Measurements from ENCODE around the gene L3MBTL2. TPM values are rescaled to one million over a fixed set of nuclear protein-coding genes. Genes with fewer than 3 reads are reported as not detected.

L3MBTL2 gene
- total RNA-seq, 2 donors from 2014 or later: 25.4 to 37.7 TPM

DNA sequence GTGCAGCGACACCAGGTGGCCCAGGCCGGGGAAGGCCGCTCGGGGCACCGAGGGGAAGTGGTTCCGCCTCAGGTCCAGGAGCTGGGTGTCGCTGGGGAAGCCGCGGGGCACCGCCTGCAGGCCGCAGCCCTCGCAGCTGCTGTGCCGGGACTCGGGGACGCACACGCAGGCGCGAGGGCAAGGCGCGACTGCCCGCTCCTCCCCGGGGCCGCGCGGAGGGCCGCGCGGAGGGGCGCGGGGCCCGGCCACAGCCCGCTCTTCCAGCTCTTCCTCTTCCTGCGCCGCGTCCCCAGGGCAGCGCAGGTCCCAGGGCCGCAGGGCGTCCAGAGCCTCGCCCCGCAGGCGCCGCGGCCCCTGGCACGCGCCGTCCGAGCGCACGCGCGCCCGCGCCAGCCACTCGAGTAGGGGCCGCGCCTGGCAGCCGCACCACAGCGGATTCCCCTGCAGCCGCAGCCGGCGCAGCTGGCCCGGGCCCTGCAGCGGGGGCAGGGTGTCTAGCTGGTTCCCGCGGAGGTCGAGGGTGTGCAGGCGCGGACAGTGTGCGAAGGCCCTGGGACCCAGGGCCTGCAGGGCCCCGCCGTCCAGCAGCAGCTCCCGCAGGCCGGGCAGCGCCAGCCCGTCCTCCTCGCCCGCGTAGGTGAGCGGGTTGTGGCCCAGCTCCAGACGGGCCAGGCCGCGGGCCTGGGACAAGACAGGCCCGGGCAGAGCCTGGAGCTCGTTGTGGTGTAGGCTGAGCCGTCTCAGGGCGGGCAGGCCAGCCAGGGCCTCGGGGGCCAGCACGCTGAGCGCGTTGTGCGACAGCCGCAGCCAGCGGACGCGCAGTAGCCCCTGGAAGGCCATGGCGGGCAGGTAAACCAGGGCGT, 32.8 kb downstream of the L3MBTL2 start:
- peaks cover 7% of the 10 kb centered on the region for H3K4me1 ChIP-seq (replicated peaks)
- H3K4me3 ChIP-seq: peak overlapping the region; percentile 33 to 38
- H3K9me3 ChIP-seq: no peaks in the 10 kb centered on the region
- peak overlapping the region; percentile 68 to 75 for H3K27ac ChIP-seq
- 13% methylated on average over 54 of the region's 97 CpGs for WGBS
- TF ChIP-seq POLR2AphosphoS5 (IDR thresholded peaks at IDR 0.05) (peak; percentile 48), POLR2A (IDR thresholded peaks at IDR 0.05) (no peak), CTCF (IDR thresholded peaks at IDR 0.05) (peak; percentile 24 to 86 (median 56))
- H3K27me3 ChIP-seq (replicated peaks; ENCODE audit: insufficient read depth): no peaks in the 10 kb centered on the region
- peak; percentile 75 for DNase-seq (ENCODE audit: low spot score)
- H3K36me3 ChIP-seq: no peaks in the 10 kb centered on the region
- intact Hi-C loops (cut with DNase I): loop anchor here (5.0 kb wide), 1 partner anchor 316 kb away; no protein-coding TSS in a partner anchor

- Histone ChIP-seq H3K36me3 (no peaks in the 10 kb centered on the region), H3K27ac (peak overlapping the region; percentile 68 to 75), H3K4me3 (no peak overlapping the region), H3K9me3 (no peaks in the 10 kb centered on the region), H3K27me3 (replicated peaks; ENCODE audit: insufficient read depth) (no peaks in the 10 kb centered on the region), H3K4me1 (replicated peaks) (peaks cover 7% of the 10 kb centered on the region)
- intact Hi-C loops (cut with DNase I): loop anchor here (5.0 kb wide), 1 partner anchor 317 kb away; no protein-coding TSS in a partner anchor
- DNase-seq (ENCODE audit: low spot score): no peak
- no peak for TF ChIP-seq POLR2AphosphoS5 (IDR thresholded peaks at IDR 0.05)
- TF ChIP-seq POLR2A (IDR thresholded peaks at IDR 0.05): peak; percentile 13
- 78% methylated on average over 32 of the region's 32 CpGs for WGBS
These were observed 33.7 kb downstream of the L3MBTL2 start for GRCh38 chr22:41238570-41239442.

- Histone ChIP-seq H3K4me1 (replicated peaks) (peaks cover 7% of the 10 kb centered on the region), H3K27me3 (replicated peaks; ENCODE audit: insufficient read depth) (no peaks in the 10 kb centered on the region), H3K36me3 (no peaks in the 10 kb centered on the region), H3K4me3 (no peak overlapping the region), H3K9me3 (no peaks in the 10 kb centered on the region), H3K27ac (no peak overlapping the region)
- DNase-seq (ENCODE audit: low spot score): no peak
- 75% methylated on average over 16 of the region's 16 CpGs for WGBS
- TF ChIP-seq POLR2AphosphoS5 (IDR thresholded peaks at IDR 0.05) (no peak), POLR2A (IDR thresholded peaks at IDR 0.05) (no peak), CTCF (IDR thresholded peaks at IDR 0.05) (no peak)
- intact Hi-C loops (cut with DNase I): loop anchor here (5.0 kb wide), 1 partner anchor 317 kb away; no protein-coding TSS in a partner anchor
These were observed 34.5 kb downstream of the L3MBTL2 start for GRCh38 chr22:41239443-41240128.

DNA sequence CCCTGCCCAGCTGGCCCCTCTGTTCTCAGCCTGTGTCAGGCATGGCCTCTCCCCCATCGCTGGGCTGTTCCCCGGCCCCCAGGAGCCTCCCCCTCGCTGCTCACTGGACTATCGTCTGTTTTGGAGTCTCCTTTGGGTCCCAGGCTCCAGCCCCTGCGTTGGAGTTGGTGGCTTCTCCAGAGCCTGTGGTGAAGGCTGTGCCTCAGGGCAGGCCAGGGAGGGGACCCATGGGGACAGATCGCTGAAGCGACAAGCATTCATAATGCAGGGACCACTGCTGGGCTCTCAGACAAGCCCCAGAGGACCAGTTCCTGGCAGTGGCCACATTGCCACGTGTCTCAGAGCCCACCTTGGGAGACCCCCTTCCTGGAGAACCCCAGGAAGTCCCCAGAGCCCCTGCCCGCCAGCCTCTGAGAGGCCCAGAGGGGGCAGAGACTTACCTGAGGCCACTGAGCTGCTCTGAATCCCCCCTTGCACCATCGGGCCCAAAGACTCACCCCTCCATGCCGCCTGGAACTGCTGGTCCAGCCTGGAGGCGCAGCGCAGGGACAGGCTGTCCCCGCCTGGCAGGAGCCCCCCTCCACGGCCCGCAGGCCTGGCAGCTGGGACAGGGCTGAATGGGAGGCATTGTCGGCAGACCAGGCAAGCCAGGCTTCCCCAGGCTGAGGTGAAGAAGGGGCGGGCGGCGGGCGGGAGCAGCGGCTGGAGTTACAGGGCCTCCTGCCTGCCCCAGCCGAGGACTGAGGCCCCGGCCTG, 35.4 kb downstream of the L3MBTL2 start, which contains the start of gene CHADL:
CHADL (minus strand) TSS at position 555 of the 756 bp plus-strand sequence; CDS start at position 505, 50 bp downstream.
- H3K4me3 ChIP-seq: no peak within 1 kb of the TSS
- H3K36me3 ChIP-seq: no peaks in the 10 kb centered on the region
- peaks cover 7% of the 10 kb centered on the region for H3K4me1 ChIP-seq (replicated peaks)
- peak; percentile 32 for DNase-seq (ENCODE audit: low spot score)
- H3K27ac ChIP-seq: peak within 1 kb of the TSS; percentile 20 to 42
- H3K9me3 ChIP-seq: no peaks in the 10 kb centered on the region
- TF ChIP-seq CTCF (IDR thresholded peaks at IDR 0.05): no peak
- no peak for TF ChIP-seq POLR2A (IDR thresholded peaks at IDR 0.05)
- peak; percentile 19 for TF ChIP-seq POLR2AphosphoS5 (IDR thresholded peaks at IDR 0.05)
- intact Hi-C loops (cut with DNase I): no loop called here
- no peaks in the 10 kb centered on the region for H3K27me3 ChIP-seq (replicated peaks; ENCODE audit: insufficient read depth)
- WGBS: 58% methylated on average over 16 of the region's 24 CpGs
